Activated CD4-positive, alpha-beta T cell treated with anti-CD3 and anti-CD28 coated beads, Interleukin-2, amount 10 ng/mL, durations not matched to agents 7 days and 5 days (primary cell): ENCODE measurements around the gene TSPEAR. TPM values are rescaled to one million over a fixed set of nuclear protein-coding genes. Genes with fewer than 3 reads are reported as not detected.
"Not testable (repeated sequence)": the region's sequence is repeated elsewhere in the genome, so short reads cannot be mapped to it uniquely, and the experiment has no call there.

ENCODE experiments used
- CTCF ChIA-PET: fragments of 350-600 bp; sonication (Branson Sonifier 250); formaldehyde crosslinking; loops from one replicate; lab custom pipeline; 2021; ENCODE audit warnings: antibody characterized with exemption; lab: Charles Lee
- POLR2A ChIA-PET: fragments of 350-600 bp; sonication (Branson Sonifier 250); formaldehyde crosslinking; loops from one replicate; lab custom pipeline; 2021; ENCODE audit warnings: antibody characterized with exemption; lab: Charles Lee
- DNase-seq: peaks from one replicate; pipeline ENCODE4 v3.0.0-alpha.2; 2020
- H3K27ac Mint-ChIP-seq: one replicate; pipeline ENCODE4 v1.8.0; 2021; ENCODE audit warnings: mild to moderate bottlenecking, moderate library complexity, mixed read lengths
- H3K27me3 Mint-ChIP-seq: one replicate; pipeline ENCODE4 v1.8.0; 2021; ENCODE audit warnings: mixed read lengths
- H3K36me3 Mint-ChIP-seq: one replicate; pipeline ENCODE4 v1.8.0; 2021; ENCODE audit warnings: low read depth, mixed read lengths
- H3K4me1 Mint-ChIP-seq: one replicate; pipeline ENCODE4 v1.8.0; 2021; ENCODE audit warnings: mixed read lengths
- H3K4me3 Mint-ChIP-seq: one replicate; pipeline ENCODE4 v1.8.0; 2021; ENCODE audit warnings: mild to moderate bottlenecking, moderate library complexity, mixed read lengths
- H3K9me3 Mint-ChIP-seq: one replicate; pipeline ENCODE4 v1.8.0; 2021; ENCODE audit warnings: mixed read lengths
- total RNA-seq, 2 experiments: library from RNA; stranded (reverse); gene quantifications; one replicate each; pipeline ENCODE4 v1.2.3, GENCODE V29; 2021

TSPEAR gene
- total RNA-seq, 2 experiments from 2014 or later = not detected

DNA sequence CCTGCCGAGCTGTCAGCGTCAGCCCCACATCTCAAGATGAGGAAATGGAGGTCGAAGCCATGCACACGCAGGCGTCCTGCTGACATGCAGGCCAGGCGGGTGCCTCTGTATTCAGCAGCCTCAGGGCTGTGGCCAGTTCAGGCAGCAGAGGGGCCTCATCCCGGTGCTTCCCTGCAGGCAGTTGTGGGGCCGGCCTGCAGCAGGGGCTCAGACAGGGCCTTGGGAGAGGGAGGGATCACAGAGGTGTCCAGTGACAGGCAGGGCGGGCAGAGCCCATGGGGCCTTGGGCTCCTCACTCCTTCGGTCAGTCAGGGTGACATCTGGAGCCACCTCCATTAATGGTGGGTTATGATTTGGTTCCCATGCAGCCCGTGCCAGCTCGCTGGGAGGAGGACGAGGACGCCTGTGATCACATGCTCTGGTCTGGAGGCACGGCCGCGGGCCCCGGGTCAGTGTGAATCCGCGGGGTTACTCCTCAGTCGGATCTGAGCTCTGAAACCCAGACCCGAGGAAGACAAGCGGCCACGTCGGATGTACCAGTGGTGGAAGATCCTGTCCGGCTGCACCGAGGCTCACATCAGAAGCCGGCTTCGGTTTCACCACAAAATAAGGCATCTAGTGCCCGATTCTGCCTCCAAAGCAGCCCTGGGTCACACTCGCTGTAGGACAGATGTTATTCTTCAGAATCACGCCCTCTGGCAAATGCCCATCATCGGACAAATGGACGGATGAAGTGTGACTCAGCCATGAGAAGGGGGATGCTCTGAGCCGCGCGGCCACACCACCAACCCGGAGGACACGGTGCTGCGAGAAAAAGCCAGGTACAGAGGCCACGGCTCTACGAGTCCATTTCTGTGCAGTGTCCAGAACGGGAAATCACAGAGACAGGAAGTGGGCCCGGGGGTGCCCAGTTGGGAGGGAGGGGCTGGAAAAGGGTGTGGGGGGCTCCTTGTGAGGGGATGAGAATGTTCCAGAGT, 204.8 kb downstream of the TSPEAR start:
- DNase-seq = no peak
- ChIA-PET POLR2A (no interaction called here), CTCF (no interaction called here)
- H3K9me3 Mint-ChIP-seq = no peaks in the 10 kb centered on the region
- H3K27ac Mint-ChIP-seq = no peak overlapping the region
- no peaks in the 10 kb centered on the region for H3K27me3 Mint-ChIP-seq
- H3K4me1 Mint-ChIP-seq = peaks cover 3% of the 10 kb centered on the region
- H3K36me3 Mint-ChIP-seq = no peaks in the 10 kb centered on the region
- no peak overlapping the region for H3K4me3 Mint-ChIP-seq

DNA sequence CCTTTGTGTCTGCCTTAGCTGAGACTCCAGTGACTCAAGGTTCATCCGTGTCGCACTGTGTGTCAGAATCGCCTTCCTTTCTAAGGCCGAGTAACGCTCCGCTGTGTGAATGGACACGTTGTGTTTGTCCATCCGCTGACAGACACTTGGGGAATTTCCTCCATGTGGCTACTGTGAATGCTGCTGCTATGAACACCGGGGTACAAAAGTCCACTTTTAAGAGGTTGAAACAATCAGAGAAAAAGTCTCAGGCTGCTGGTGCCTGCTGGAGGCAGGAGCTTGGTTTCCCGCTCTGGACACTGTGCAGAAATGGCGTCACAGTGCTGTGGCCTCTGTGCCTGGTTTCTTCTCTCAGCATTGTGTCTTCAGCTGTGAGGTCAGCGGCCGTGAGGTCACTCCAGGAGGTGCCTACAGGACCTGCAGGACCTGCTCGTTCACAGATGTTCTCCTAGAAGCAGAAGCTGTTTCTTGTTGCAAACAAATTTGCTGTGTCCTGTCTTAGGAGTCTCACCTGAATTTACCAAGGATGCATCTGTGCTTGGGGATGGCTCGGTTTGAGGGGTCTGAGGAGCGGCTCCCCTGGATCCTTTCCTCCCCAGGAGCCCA, 205.6 kb downstream of the TSPEAR start:
- Mint-ChIP-seq H3K9me3 (no peaks in the 10 kb centered on the region), H3K27ac (no peak overlapping the region), H3K36me3 (no peaks in the 10 kb centered on the region), H3K4me1 (peaks cover 3% of the 10 kb centered on the region), H3K27me3 (no peaks in the 10 kb centered on the region), H3K4me3 (no peak overlapping the region)
- CTCF ChIA-PET = no interaction called here
- no peak for DNase-seq
- POLR2A ChIA-PET = no interaction called here

- no peak overlapping the region for H3K4me3 Mint-ChIP-seq
- no peaks in the 10 kb centered on the region for H3K27me3 Mint-ChIP-seq
- H3K27ac Mint-ChIP-seq = no peak overlapping the region
- ChIA-PET CTCF (interaction anchor here (0.7 to 1.0 kb wide), 3 partner anchors 9 to 722 kb away, joined by 3 to 6 read pairs (median 4); no protein-coding TSS in a partner anchor), POLR2A (no interaction called here)
- peaks cover 3% of the 10 kb centered on the region for H3K4me1 Mint-ChIP-seq
- no peak for DNase-seq
- no peaks in the 10 kb centered on the region for H3K36me3 Mint-ChIP-seq
- H3K9me3 Mint-ChIP-seq = no peaks in the 10 kb centered on the region
These were observed 207.4 kb downstream of the TSPEAR start for GRCh38 chr21:44503901-44504399.

DNA sequence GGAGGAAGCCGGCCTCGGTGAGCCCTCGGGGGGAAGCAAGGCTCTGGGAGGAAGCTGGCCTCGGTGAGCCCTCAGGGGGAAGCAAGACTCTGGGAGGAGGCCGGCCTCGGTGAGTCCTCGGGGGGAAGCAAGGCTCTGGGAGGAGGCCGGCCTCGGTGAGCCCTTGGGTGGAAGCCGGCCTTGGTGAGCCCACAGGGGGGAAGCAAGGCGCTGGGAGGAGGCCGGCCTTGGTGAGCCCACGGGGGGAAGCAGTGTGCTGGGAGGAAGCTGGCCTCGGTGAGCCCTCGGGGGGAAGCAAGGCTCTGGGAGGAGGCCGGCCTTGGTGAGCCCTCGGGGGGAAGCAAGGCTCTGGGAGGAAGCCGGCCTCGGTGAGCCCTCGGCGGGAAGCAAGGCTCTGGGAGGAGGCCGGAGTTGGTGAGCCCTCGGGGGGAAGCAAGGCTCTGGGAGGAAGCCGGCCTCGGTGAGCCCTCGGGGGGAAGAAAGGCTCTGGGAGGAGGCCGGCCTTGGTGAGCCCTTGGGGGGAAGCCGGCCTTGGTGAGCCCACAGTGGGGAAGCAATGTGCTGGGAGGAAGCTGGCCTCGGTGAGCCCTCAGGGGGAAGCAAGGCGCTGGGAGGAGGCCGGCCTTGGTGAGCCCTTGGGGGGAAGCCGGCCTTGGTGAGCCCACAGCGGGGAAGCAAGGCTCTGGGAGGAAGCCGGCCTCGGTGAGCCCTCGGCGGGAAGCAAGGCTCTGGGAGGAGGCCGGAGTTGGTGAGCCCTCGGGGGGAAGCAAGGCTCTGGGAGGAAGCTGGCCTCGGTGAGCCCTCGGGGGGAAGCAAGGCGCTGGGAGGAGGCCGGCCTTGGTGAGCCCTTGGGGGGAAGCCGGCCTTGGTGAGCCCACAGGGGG, 208.1 kb downstream of the TSPEAR start:
- H3K4me3 Mint-ChIP-seq, H3K36me3 Mint-ChIP-seq, DNase-seq, H3K27me3 Mint-ChIP-seq, H3K27ac Mint-ChIP-seq, H3K4me1 Mint-ChIP-seq, POLR2A ChIA-PET, H3K9me3 Mint-ChIP-seq: not testable (repeated sequence)
- CTCF ChIA-PET = interaction anchor here (0.6 to 1.0 kb wide), 7 partner anchors 10 to 1026 kb away, joined by 3 to 6 read pairs (median 3); no protein-coding TSS in a partner anchor

DNA sequence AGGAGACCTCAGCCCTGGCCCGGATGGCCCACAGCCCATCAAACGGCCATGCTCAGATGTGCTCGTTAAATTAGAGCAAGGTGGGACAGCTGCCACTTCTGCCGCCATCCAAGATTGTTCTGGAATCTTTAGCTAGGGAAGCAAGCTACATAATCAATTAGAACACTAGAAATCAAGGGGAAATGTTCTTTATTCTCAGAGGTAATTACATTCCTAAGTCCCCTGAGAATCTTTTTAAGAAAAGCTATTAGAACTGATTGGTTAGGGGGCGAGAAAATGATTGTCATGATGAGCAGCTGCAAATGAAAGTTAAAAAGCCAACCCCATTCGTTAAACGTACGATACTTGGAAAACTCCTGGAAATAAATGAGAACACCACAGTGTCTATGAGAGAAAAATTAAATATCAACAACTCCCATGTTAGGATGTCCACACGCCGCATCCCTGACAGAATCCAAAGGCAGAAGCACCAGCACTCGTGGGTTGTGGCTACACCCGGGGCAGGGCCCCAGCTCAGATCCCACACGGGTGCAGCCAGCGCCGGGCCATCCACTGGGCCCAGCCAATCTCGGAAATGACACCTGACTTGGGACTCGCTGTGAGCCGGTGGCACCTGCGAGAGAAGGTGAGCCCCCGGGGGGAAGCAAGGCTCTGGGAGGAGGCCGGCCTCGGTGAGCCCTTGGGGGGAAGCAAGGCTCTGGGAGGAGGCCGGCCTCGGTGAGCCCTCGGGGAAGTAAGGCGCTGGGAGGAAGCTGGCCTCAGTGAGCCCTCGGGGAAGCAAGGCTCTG, 209.0 kb downstream of the TSPEAR start:
- Mint-ChIP-seq H3K27me3 (peaks cover under 1% of the 10 kb centered on the region), H3K4me3 (no peak overlapping the region), H3K27ac (no peak overlapping the region), H3K4me1 (peaks cover 3% of the 10 kb centered on the region), H3K36me3 (no peaks in the 10 kb centered on the region), H3K9me3 (no peaks in the 10 kb centered on the region)
- no peak for DNase-seq
- CTCF ChIA-PET = interaction anchor here (0.6 to 2.3 kb wide), 4 partner anchors 8 to 427 kb away, joined by 3 to 8 read pairs (median 3); no protein-coding TSS in a partner anchor
- POLR2A ChIA-PET = no interaction called here

DNA sequence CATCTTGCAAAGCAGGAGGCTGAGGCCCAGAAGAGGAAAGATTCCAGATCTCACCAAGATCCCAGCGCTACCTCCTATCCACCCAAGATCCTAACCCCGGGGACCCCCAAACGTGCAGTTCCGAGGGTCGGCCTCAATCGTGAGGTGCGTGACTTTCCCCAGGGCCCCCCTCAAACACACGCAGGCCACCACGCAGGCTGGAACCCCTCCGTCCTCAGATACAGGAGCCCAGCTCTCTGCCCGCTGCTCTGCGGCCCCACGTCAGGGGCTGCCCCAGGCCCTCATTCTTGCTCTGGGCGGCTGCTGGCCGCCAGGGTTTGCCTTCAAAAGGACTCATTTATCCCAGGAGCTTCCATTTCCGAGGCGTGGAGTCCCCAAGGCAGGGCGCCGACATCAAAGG, 211.3 kb downstream of the TSPEAR start:
- CTCF ChIA-PET = no interaction called here
- POLR2A ChIA-PET = no interaction called here

GRCh38 chr21:44499631-44500030, 211.7 kb downstream of the TSPEAR start:
- peaks cover 3% of the 10 kb centered on the region for H3K4me1 Mint-ChIP-seq
- H3K27ac Mint-ChIP-seq = no peak overlapping the region
- H3K27me3 Mint-ChIP-seq = peaks cover 3% of the 10 kb centered on the region
- no peak for DNase-seq
- ChIA-PET POLR2A (no interaction called here), CTCF (no interaction called here)
- no peak overlapping the region for H3K4me3 Mint-ChIP-seq
- no peaks in the 10 kb centered on the region for H3K9me3 Mint-ChIP-seq
- H3K36me3 Mint-ChIP-seq = no peaks in the 10 kb centered on the region

More for the DNA sequence above, 211.3 kb downstream of the TSPEAR start:
- Mint-ChIP-seq H3K36me3 (no peaks in the 10 kb centered on the region), H3K4me3 (no peak overlapping the region), H3K4me1 (peaks cover 3% of the 10 kb centered on the region), H3K27ac (no peak overlapping the region), H3K27me3 (peaks cover 3% of the 10 kb centered on the region), H3K9me3 (no peaks in the 10 kb centered on the region)
- DNase-seq = no peak

DNA sequence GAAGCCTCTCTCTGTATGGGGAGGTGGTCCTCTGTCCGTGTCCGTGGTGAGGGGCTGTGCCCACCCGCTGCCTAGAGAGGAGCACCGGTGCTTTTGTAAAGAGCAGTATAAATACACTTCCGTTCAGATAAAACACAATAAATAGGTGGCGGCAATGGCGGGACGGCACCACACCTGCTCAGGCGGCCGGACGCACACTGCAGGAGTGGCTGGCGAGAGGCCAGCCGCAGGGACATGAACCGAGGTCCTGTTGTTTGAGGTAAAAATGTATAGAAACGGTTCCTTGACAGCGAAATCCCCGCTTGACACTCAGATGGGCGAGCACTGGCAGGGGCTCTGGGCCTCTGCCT, 212.2 kb downstream of the TSPEAR start:
- Mint-ChIP-seq H3K27me3 (peaks cover 3% of the 10 kb centered on the region), H3K9me3 (no peaks in the 10 kb centered on the region), H3K4me3 (no peak overlapping the region), H3K27ac (no peak overlapping the region), H3K36me3 (no peaks in the 10 kb centered on the region), H3K4me1 (peaks cover 3% of the 10 kb centered on the region)
- ChIA-PET POLR2A (no interaction called here), CTCF (no interaction called here)
- no peak for DNase-seq

- no peaks in the 10 kb centered on the region for H3K4me1 Mint-ChIP-seq
- peaks cover under 1% of the 10 kb centered on the region for H3K9me3 Mint-ChIP-seq
- DNase-seq = no peak
- peaks cover 3% of the 10 kb centered on the region for H3K27me3 Mint-ChIP-seq
- no peak overlapping the region for H3K4me3 Mint-ChIP-seq
- ChIA-PET POLR2A (no interaction called here), CTCF (no interaction called here)
- H3K27ac Mint-ChIP-seq = no peak overlapping the region
- no peaks in the 10 kb centered on the region for H3K36me3 Mint-ChIP-seq
These were observed 212.8 kb downstream of the TSPEAR start for GRCh38 chr21:44498280-44499210.

- POLR2A ChIA-PET = no interaction called here
- CTCF ChIA-PET = no interaction called here
- peaks cover 4% of the 10 kb centered on the region for H3K36me3 Mint-ChIP-seq
- peaks cover 3% of the 10 kb centered on the region for H3K27me3 Mint-ChIP-seq
- no peak overlapping the region for H3K27ac Mint-ChIP-seq
- no peaks in the 10 kb centered on the region for H3K4me1 Mint-ChIP-seq
- no peak for DNase-seq
- H3K4me3 Mint-ChIP-seq = no peak overlapping the region
- H3K9me3 Mint-ChIP-seq = peaks cover 9% of the 10 kb centered on the region
These were observed 213.7 kb downstream of the TSPEAR start for GRCh38 chr21:44497703-44498126.
